Measurements from ENCODE around the gene XYLB.

- TF ChIP-seq CTCF (IDR thresholded peaks at IDR 0.05) (no peak), EZH2phosphoT487 (IDR thresholded peaks at IDR 0.05) (no peak), EZH2 (IDR thresholded peaks at IDR 0.05) (no peak)
Measured at GRCh38 chr3:38347421-38348200, 1.0 kb downstream of the XYLB start.

Measured in neural progenitor cell (in vitro differentiated cells).